Measurements from ENCODE around the gene FLNC. TPM values are rescaled to one million over a fixed set of nuclear protein-coding genes. Genes with fewer than 3 reads are reported as not detected.

Gene FLNC
- total RNA-seq, 1 experiment from 2014 or later, result 84.7 TPM

GRCh38 chr7:128847721-128848211 lies 17.6 kb downstream of the FLNC start:
- H3K27me3 ChIP-seq (replicated peaks), result no peaks in the 10 kb centered on the region
- no peak overlapping the region for H3K27ac ChIP-seq
- H3K4me1 ChIP-seq (replicated peaks), result no peaks in the 10 kb centered on the region
- DNase-seq (ENCODE audit: low read depth in 1 of 2, low spot score in 2 of 2), result no peak
- no peaks in the 10 kb centered on the region for H3K9me3 ChIP-seq (replicated peaks)
- peaks cover 94% of the 10 kb centered on the region for H3K36me3 ChIP-seq
- no peak overlapping the region for H3K4me3 ChIP-seq

DNA sequence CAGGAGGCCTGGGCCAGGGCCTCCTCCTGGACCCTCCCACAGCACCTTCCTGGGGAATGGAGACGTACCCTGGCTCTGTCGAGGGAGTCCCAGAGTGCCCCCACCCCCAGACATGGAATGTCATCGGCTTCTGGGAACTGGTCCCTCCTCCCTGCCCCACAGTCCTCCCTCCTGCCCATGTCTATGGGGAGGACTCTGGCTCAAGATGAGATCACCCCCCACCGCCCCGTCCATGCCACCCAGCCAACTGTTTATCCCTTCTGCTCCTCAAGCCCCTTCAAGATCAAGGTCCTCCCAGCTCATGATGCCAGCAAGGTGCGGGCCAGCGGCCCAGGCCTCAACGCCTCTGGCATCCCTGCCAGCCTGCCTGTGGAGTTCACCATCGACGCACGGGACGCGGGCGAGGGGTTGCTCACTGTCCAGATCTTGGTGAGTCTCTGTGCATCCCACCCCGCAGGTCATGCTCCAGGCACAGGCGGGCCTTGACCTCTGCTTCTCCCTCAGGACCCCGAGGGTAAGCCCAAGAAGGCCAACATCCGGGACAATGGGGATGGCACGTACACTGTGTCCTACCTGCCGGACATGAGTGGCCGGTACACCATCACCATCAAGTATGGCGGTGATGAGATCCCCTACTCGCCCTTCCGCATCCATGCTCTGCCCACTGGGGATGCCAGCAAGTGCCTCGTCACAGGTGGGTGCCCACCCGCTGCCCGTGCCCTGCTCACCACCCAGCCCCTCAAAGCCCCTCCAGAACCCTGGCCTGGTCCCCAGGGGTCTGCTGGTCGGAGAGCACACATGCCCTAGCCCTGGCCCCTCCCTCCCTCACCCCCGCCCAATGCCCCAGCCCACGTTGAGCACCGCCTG lies 18.3 kb downstream of the FLNC start:
- Histone ChIP-seq H3K27ac (no peak overlapping the region), H3K4me1 (replicated peaks) (no peaks in the 10 kb centered on the region), H3K9me3 (replicated peaks) (no peaks in the 10 kb centered on the region), H3K36me3 (peaks cover 94% of the 10 kb centered on the region), H3K4me3 (no peak overlapping the region), H3K27me3 (replicated peaks) (no peaks in the 10 kb centered on the region)
- DNase-seq (ENCODE audit: low read depth in 1 of 2, low spot score in 2 of 2), result no peak

- no peaks in the 10 kb centered on the region for H3K9me3 ChIP-seq (replicated peaks)
- no peaks in the 10 kb centered on the region for H3K4me1 ChIP-seq (replicated peaks)
- H3K36me3 ChIP-seq, result peaks cover 94% of the 10 kb centered on the region
- H3K4me3 ChIP-seq, result no peak overlapping the region
- H3K27ac ChIP-seq, result no peak overlapping the region
- DNase-seq (ENCODE audit: low read depth in 1 of 2, low spot score in 2 of 2), result no peak
- no peaks in the 10 kb centered on the region for H3K27me3 ChIP-seq (replicated peaks)
Observed at GRCh38 chr7:128849156-128849515, 18.9 kb downstream of the FLNC start.

- no peak overlapping the region for H3K4me3 ChIP-seq
- H3K27ac ChIP-seq, result no peak overlapping the region
- no peaks in the 10 kb centered on the region for H3K4me1 ChIP-seq (replicated peaks)
- peaks cover 94% of the 10 kb centered on the region for H3K36me3 ChIP-seq
- H3K27me3 ChIP-seq (replicated peaks), result no peaks in the 10 kb centered on the region
- H3K9me3 ChIP-seq (replicated peaks), result no peaks in the 10 kb centered on the region
- DNase-seq (ENCODE audit: low read depth in 1 of 2, low spot score in 2 of 2), result no peak
Observed at GRCh38 chr7:128849804-128850490, 19.7 kb downstream of the FLNC start.

DNA sequence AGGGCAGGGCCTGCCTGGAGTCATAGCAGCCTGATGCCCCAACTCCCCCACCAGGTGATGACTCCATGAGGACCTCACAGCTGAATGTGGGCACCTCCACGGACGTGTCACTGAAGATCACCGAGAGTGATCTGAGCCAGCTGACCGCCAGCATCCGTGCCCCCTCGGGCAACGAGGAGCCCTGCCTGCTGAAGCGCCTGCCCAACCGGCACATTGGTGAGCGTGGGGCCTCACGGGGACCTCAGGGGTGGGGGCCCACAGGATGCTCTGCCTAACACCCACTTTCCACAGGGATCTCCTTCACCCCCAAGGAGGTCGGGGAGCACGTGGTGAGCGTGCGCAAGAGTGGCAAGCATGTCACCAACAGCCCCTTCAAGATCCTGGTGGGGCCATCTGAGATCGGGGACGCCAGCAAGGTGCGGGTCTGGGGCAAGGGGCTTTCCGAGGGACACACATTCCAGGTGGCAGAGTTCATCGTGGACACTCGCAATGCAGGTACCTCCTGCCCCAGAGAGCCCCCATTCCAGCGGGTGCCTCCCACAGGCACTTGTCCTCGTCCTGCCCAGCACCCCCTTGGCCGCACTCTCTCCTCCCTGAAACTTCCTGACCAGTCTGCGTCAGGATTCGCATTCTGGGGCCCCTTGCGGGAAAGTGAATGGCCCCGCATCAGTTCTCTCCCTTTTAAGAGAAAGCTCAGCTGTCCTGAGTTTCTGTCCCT lies 22.5 kb downstream of the FLNC start:
- Histone ChIP-seq H3K36me3 (peaks cover 90% of the 10 kb centered on the region), H3K9me3 (replicated peaks) (no peaks in the 10 kb centered on the region), H3K4me3 (no peak overlapping the region), H3K27ac (no peak overlapping the region), H3K27me3 (replicated peaks) (no peaks in the 10 kb centered on the region), H3K4me1 (replicated peaks) (no peaks in the 10 kb centered on the region)
- no peak for DNase-seq (ENCODE audit: low read depth in 1 of 2, low spot score in 2 of 2)

GRCh38 chr7:128853799-128854198 lies 23.6 kb downstream of the FLNC start:
- no peaks in the 10 kb centered on the region for H3K27me3 ChIP-seq (replicated peaks)
- H3K27ac ChIP-seq, result no peak overlapping the region
- H3K4me3 ChIP-seq, result no peak overlapping the region
- H3K36me3 ChIP-seq, result peaks cover 83% of the 10 kb centered on the region
- no peak for DNase-seq (ENCODE audit: low read depth in 1 of 2, low spot score in 2 of 2)
- no peaks in the 10 kb centered on the region for H3K9me3 ChIP-seq (replicated peaks)
- H3K4me1 ChIP-seq (replicated peaks), result no peaks in the 10 kb centered on the region

- Histone ChIP-seq H3K4me1 (replicated peaks) (no peaks in the 10 kb centered on the region), H3K27me3 (replicated peaks) (no peaks in the 10 kb centered on the region), H3K9me3 (replicated peaks) (no peaks in the 10 kb centered on the region), H3K36me3 (peaks cover 82% of the 10 kb centered on the region), H3K4me3 (no peak overlapping the region), H3K27ac (no peak overlapping the region)
- DNase-seq (ENCODE audit: low read depth in 1 of 2, low spot score in 2 of 2), result no peak
Observed at GRCh38 chr7:128854396-128854795, 24.2 kb downstream of the FLNC start.

DNA sequence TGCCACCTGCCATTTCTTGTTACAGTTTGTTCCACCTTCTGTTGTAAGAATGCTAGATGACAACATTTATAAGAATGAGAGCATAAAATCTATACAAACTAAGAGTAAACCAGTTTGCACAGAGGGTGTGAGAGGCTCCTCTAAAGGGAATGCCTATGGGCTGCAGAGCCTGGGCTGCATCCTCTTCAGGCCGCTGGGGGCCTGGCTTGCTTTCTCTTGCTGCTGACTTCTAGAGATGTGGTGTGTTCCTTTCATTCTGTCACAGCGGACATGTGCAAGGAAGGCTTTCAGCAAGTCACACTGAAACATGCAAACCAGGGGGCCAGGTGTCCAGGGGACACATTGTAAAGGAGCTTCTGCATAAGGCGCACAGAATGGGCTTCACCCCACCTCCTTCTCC lies 25.4 kb downstream of the FLNC start:
- Histone ChIP-seq H3K4me3 (no peak overlapping the region), H3K36me3 (peaks cover 73% of the 10 kb centered on the region), H3K4me1 (replicated peaks) (no peaks in the 10 kb centered on the region), H3K27me3 (replicated peaks) (no peaks in the 10 kb centered on the region), H3K9me3 (replicated peaks) (no peaks in the 10 kb centered on the region), H3K27ac (no peak overlapping the region)
- no peak for DNase-seq (ENCODE audit: low read depth in 1 of 2, low spot score in 2 of 2)

DNA sequence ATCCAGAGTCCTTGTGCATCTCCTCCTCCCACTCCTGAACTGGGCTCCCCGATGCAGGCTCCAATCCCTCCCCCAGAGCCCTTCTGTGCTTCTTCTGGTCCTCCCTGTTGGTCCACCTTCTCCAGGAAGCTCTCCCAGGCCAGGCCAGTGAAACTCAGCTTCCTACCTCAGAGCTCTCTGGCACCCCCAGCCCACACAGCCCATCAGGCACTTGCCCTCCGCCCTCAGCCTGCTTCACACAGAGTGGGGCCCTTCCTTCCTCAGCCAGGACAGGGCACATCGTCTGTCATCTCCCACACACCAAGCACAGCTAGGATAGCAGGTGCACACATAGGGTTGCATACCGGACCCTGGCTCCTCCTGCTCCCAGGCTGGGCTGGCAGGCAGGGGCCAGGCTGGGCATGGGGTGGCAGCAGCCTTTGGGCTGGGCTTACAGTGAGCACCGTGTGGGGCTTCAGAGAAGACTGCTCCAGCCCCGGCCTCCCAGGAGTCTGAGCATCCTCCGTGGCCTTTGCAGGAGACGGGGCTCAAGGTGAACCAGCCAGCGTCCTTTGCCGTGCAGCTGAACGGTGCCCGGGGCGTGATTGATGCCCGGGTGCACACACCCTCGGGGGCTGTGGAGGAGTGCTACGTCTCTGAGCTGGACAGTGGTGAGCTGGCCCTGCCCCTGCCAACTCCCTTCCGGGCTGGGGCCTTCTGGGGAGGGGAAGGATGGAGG lies 26.0 kb downstream of the FLNC start:
- Histone ChIP-seq H3K36me3 (peaks cover 67% of the 10 kb centered on the region), H3K27ac (no peak overlapping the region), H3K27me3 (replicated peaks) (no peaks in the 10 kb centered on the region), H3K9me3 (replicated peaks) (no peaks in the 10 kb centered on the region), H3K4me1 (replicated peaks) (no peaks in the 10 kb centered on the region), H3K4me3 (no peak overlapping the region)
- no peak for DNase-seq (ENCODE audit: low read depth in 1 of 2, low spot score in 2 of 2)

DNA sequence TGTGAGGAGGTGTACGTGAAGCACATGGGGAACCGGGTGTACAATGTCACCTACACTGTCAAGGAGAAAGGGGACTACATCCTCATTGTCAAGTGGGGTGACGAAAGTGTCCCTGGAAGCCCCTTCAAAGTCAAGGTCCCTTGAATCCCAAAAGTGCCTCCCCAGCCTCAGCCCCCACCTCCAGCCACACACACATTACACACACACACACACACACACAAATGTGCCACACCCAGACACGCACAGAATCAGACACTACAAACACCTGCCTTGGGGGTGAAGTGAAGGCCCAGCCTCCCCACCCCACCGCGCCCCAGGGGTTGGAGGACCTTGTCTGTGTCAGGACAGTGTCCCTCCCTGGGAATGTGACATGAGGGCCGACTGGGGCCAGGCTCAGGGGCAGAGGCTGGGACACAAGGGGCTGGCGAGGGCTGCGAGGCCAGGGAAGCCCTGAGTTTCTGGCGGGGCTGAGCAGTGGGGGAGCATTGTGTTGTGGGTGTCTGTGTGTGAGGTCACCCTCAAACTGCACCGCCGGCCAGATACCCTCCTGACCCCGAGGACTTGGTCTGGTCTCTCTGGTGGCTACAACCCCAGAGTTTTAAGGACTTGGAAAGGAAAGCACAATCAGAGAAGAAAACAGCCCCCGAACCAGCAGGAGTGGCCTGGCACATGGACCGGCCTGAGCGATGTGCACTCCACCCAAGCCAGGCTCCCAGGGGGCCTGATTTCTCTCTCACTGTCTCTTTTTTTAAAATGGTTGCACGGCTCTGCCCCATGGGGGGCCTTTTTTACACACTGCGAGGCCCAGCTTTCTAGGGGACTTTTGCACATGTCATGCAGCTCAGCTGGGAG lies 28.4 kb downstream of the FLNC start:
- Histone ChIP-seq H3K27me3 (replicated peaks) (no peaks in the 10 kb centered on the region), H3K36me3 (peaks cover 42% of the 10 kb centered on the region), H3K27ac (no peak overlapping the region), H3K9me3 (replicated peaks) (no peaks in the 10 kb centered on the region), H3K4me1 (replicated peaks) (peaks cover 9% of the 10 kb centered on the region), H3K4me3 (no peak overlapping the region)
- no peak for DNase-seq (ENCODE audit: low read depth in 1 of 2, low spot score in 2 of 2)

- DNase-seq (ENCODE audit: low read depth in 1 of 2, low spot score in 2 of 2), result no peak
- no peaks in the 10 kb centered on the region for H3K9me3 ChIP-seq (replicated peaks)
- peaks cover 14% of the 10 kb centered on the region for H3K4me1 ChIP-seq (replicated peaks)
- no peaks in the 10 kb centered on the region for H3K27me3 ChIP-seq (replicated peaks)
- H3K27ac ChIP-seq, result no peak overlapping the region
- no peak overlapping the region for H3K4me3 ChIP-seq
- peaks cover 33% of the 10 kb centered on the region for H3K36me3 ChIP-seq
Observed at GRCh38 chr7:128859232-128860157, 29.3 kb downstream of the FLNC start.

Data from SJSA1 (cell line).